Heart right ventricle (tissue), 16 donors: ENCODE results near the gene SAA1. TPM values are rescaled to one million over a fixed set of nuclear protein-coding genes. Genes with fewer than 3 reads are reported as not detected.

Source experiments
- ATAC-seq, 8 donors: fragments of 200-7000 bp; cut with Tn5 transposase; one replicate each; pipeline ENCODE4 v1.9.1; 2020; ENCODE audit warnings: mild to moderate bottlenecking in 8 of 8, moderate library complexity in 8 of 8, moderate number of reproducible peaks in 1 of 8
- DNase-seq, 2 donors: peaks; one replicate each; pipeline ENCODE4 v3.0.0-alpha.2; 2020
- H3K27ac ChIP-seq, 10 donors: fragments of 200-600 bp; sonication (generic) in 2 of 10; one replicate each; pipeline versions ENCODE4 v1.5.0 to v1.8.0; 2020 to 2022; ENCODE audit warnings: mild to moderate bottlenecking in 3 of 10
- H3K27me3 ChIP-seq, 7 donors: fragments of 200-600 bp; one replicate each; pipeline ENCODE4 v1.8.0; 2021 to 2022; ENCODE audit warnings: mild to moderate bottlenecking in 2 of 7
- H3K36me3 ChIP-seq, 9 donors: fragments of 200-600 bp; sonication (generic) in 1 of 9; one replicate each; pipeline versions ENCODE4 v1.5.0 to v1.8.0; 2020 to 2022; ENCODE audit warnings: mild to moderate bottlenecking in 2 of 9
- H3K4me1 ChIP-seq, 9 donors: fragments of 200-600 bp; sonication (generic) in 1 of 9; one replicate each; pipeline versions ENCODE4 v1.5.0 to v1.8.0; 2020 to 2022; ENCODE audit warnings: mild to moderate bottlenecking in 4 of 9
- H3K4me3 ChIP-seq, 10 donors: fragments of 200-600 bp; sonication (generic) in 2 of 10; one replicate each; pipeline versions ENCODE4 v1.5.0 to v1.8.0; 2020 to 2022; ENCODE audit warnings: mild to moderate bottlenecking in 7 of 10, moderate library complexity in 2 of 10
- H3K9me3 ChIP-seq, 11 donors: fragments of 200-600 bp in 10 of 11; sonication (generic) in 2 of 11; one replicate each; pipeline versions ENCODE4 v1.5.0 to v1.8.0; 2013 to 2022; ENCODE audit warnings: mild to moderate bottlenecking in 2 of 11, control low read depth in 1 of 11, moderate library complexity in 1 of 11
- CTCF ChIP-seq, 9 donors: fragments of 200-600 bp; sonication (generic) in 2 of 9; IDR thresholded peaks; one replicate each; pipeline versions ENCODE4 v1.5.0 to v1.8.0; 2021 to 2022; ENCODE audit warnings: antibody characterized with exemption in 9 of 9, mild to moderate bottlenecking in 5 of 9, moderate library complexity in 1 of 9
- WGBS, 2 donors: extraction: QIAGEN DNeasy Blood & Tissue Kit; methylation state at CpG; one replicate each; pipeline ENCODE4 v1.1.7; 2013; ENCODE audit warnings: inconsistent platforms in 1 of 2; 5-methylcytosine and 5-hydroxymethylcytosine counted together
- intact Hi-C, 10 donors: fragments of 100-400 bp; cut with DNase I; formaldehyde crosslinking; loops; one replicate each; pipeline versions ENCODE4 v1.11.1 to v1.14.2; 2022
- polyA plus RNA-seq, 2 donors: library from polyadenylated mRNA; stranded (reverse); fragments of 200-250 nt; gene quantifications; one replicate each; pipeline ENCODE4 v1.2.3, GENCODE V29; 2013
- total RNA-seq, 10 donors: library from RNA; stranded (reverse); fragmentation: NEBNext Ultra II Directional in 3 of 10; extraction: Animal tissue kit (Norgen Biotek cat#: 25700) in 3 of 10; gene quantifications; one replicate each; pipeline versions ENCODE4 v1.2.1 to v1.2.4, GENCODE V29; 2021 to 2023
- donor health status: Arrhythmogenic right ventricular cardiomyopathy.
- donor health status: ischemic (EF 13 %, LVEDD 7.1; RV severe dilation, severe dysfunction).
- donor health status: healthy with polysubstance abuse.
- donor health status: DM: no; HTN: yes; CAD: no.
- donor health status: DM: no; HTN: no; CAD: no.
- donor health status: ischemic (EF 25% LVEDD 6.9; RV normal size, moderate dysfunction).
- donor health status: ischemic (EF 25% LVEDD 5.7; RV mildly dilated, moderate dysfunction).
- donor health status: healthy.
- donor health status: DM: yes; HTN: yes; CAD: no.
- donor health status: Ischemic cardiomyopathy.
- donor health status: ischemic (EF 35%, LVEDD 5.7; RV mildly dilated, moderate dysfunction).
- donor health status: nonischemic (EF 11% LVEDD 7.7; RV severe dilation, severe dysfunction).
- donor health status: DM: yes; HTN: yes; CAD: no.
- donor health status: PGD.
- donor health status: ischemic (EF 29% LVEDD 5.4; RV normal size, mild dysfunction).
- donor health status: nonischemic (EF 23%, LVEDD 6.1; RV moderate dilation, normal function).

SAA1 gene
- total and polyA plus RNA-seq, 12 donors: 0.57 to 29.0 (median 1.9) TPM; not detected in 2

GRCh38 chr11:18313965-18314763 is 48.1 kb downstream of the SAA1 start:
- TF ChIP-seq CTCF (IDR thresholded peaks at IDR 0.05): no peak
- H3K9me3 ChIP-seq: no peaks in the 10 kb centered on the region
- ATAC-seq (no peak), DNase-seq (no peak)
- WGBS, 2 donors: 77 to 82% methylated on average over 10 of the region's 10 CpGs
- intact Hi-C loops: no loop called here
- no peak overlapping the region for H3K4me3 ChIP-seq
- peaks cover 0 to 48% (median 18%) of the 10 kb centered on the region in 9 donors for H3K36me3 ChIP-seq
- peaks cover 0 to 43% (median 16%) of the 10 kb centered on the region in 9 donors for H3K4me1 ChIP-seq
- H3K27me3 ChIP-seq: no peaks in the 10 kb centered on the region
- H3K27ac ChIP-seq: peak overlapping the region in 1 of 10 donors; percentile 56

- Histone ChIP-seq H3K36me3 (peaks cover 0 to 40% (median 10%) of the 10 kb centered on the region in 9 donors), H3K9me3 (no peaks in the 10 kb centered on the region), H3K27me3 (no peaks in the 10 kb centered on the region), H3K27ac (peak overlapping the region in 2 of 10 donors; percentile 23 to 56), H3K4me3 (no peak overlapping the region), H3K4me1 (peaks cover 0 to 51% (median 16%) of the 10 kb centered on the region in 9 donors)
- intact Hi-C loops: no loop called here
- WGBS, 2 donors: 83 to 85% methylated on average over 9 of the region's 9 CpGs
- no peak for TF ChIP-seq CTCF (IDR thresholded peaks at IDR 0.05)
- DNase-seq (no peak), ATAC-seq (peak in 1 of 8 donors; percentile 29)
Observed at GRCh38 chr11:18314784-18315523, 48.9 kb downstream of the SAA1 start.

GRCh38 chr11:18315893-18316292 is 49.8 kb downstream of the SAA1 start:
- H3K4me1 ChIP-seq: peaks cover 0 to 60% (median 21%) of the 10 kb centered on the region in 9 donors
- ATAC-seq: no peak
- intact Hi-C loops: no loop called here

More at GRCh38 chr11:18315893-18316292, 49.8 kb downstream of the SAA1 start:
- DNase-seq: no peak
- Histone ChIP-seq H3K27ac (no peak overlapping the region), H3K27me3 (no peaks in the 10 kb centered on the region), H3K36me3 (peaks cover 0 to 31% (median 2%) of the 10 kb centered on the region in 9 donors), H3K9me3 (no peaks in the 10 kb centered on the region), H3K4me3 (no peak overlapping the region)
- 96 to 99% methylated on average over 2 of the region's 2 CpGs for WGBS, 2 donors
- no peak for TF ChIP-seq CTCF (IDR thresholded peaks at IDR 0.05)
